HL-60/S4 treated with retinoic acid at 250 ng/mL for 4 days and 3 days (cell line): ENCODE data around the gene GUCY2F.

ENCODE experiments used
- in situ Hi-C: fragments of 300-500 bp; cut with MboI; formaldehyde crosslinking; loops from 2 replicates; pipeline ENCODE4 v1.7.0; 2022; ENCODE audit warnings: low sequenced_read_pairs

GUCY2F gene

DNA sequence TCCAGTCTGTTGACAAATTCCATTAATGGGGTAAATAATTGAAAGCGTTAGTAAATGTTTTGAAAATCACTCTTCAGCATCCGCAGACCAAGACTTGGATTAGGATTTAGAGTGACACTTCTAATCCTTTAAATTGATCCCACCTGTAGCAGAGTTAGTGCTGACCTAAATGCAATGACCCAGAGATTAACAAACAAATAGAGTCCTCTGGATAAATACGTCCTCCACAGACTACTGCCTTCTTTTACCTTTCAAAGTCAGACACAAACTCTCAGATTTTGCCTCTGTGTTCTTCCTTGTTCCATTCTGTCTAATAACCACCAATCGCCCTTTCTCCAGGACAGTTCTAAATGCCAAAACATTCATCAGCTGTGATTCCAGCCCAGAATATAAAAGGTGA is at the start of gene GUCY2F:
TSS of gene GUCY2F (minus strand) at position 101 of the 400 bp plus-strand sequence. CDS start 6,150 bp downstream, outside the sequence.
- in situ Hi-C loops = loop anchor here (25.0 kb wide), 1 partner anchor 405 kb away; no protein-coding TSS in a partner anchor

GRCh38 chrX:109519001-109519400 is 37.1 kb upstream of the GUCY2F start:
- in situ Hi-C loops = no loop called here

DNA sequence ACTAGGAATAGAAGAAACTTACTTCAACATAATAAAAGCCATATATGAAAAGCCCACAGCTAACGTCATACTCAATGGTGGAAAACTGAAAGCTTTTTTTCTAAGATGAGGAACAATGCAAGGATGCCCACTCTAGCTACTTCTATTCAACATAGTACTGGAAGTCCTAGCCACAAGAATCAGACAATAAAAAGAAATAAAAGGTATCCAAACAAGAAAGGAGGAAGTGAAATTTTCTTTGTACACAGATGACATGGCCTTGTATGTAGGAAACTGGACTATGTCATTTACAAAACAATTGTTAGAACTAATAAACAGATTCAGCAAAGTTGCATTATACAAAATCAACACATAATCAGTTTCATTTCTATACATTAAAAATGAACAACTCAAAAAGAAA is 29.2 kb upstream of the GUCY2F start:
- in situ Hi-C loops = no loop called here

DNA sequence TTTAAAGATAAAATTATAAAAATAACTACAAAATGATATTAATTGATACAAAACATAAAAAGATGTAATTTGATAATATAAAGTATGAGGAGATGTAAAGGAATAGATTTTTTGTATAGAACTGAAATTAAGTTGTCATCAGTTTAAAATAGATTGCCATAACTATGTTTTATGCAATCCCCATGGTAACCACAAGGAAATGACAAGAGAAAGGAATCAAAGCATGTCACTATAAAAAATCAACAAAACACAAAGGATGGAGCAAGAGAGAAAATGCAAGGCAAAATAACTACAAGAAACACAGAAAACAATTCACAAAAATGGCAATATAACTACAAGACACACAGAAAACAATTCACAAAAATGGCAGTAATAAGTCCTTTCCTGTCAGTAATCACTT is 27.0 kb upstream of the GUCY2F start:
- in situ Hi-C loops = no loop called here

GRCh38 chrX:109501176-109501575 is 19.3 kb upstream of the GUCY2F start:
- in situ Hi-C loops = no loop called here

- in situ Hi-C loops = loop anchor here (25.0 kb wide), 1 partner anchor 389 kb away; no protein-coding TSS in a partner anchor
These were observed 16.5 kb upstream of the GUCY2F start for GRCh38 chrX:109498434-109498833.

- in situ Hi-C loops = loop anchor here (25.0 kb wide), 1 partner anchor 398 kb away; no protein-coding TSS in a partner anchor
These were observed 7.3 kb upstream of the GUCY2F start for GRCh38 chrX:109489174-109489573.

- in situ Hi-C loops = loop anchor here (25.0 kb wide), 1 partner anchor 400 kb away; no protein-coding TSS in a partner anchor
These were observed 5.8 kb upstream of the GUCY2F start for GRCh38 chrX:109487640-109488039.

- in situ Hi-C loops = loop anchor here (25.0 kb wide), 1 partner anchor 402 kb away; no protein-coding TSS in a partner anchor
These were observed 3.8 kb upstream of the GUCY2F start for GRCh38 chrX:109485470-109486340.

DNA sequence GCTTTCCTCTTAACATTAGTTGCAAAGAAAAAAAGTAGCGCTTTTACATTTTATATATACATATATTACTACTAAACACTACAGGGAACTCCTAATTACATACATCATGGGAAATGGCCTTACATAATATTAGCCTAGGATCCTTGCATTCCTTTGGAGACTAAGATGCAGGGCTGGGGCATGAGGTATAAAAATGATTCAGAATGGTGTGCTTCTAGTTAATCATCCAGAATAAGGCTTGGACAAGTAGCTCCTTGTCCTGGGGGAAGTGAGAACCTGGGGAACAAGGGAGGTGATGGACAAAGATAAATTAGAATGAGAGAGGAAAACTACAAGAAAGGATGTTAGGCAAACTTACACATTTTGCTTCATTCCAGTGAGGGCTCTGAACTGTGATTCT is 3.0 kb upstream of the GUCY2F start:
- in situ Hi-C loops = loop anchor here (25.0 kb wide), 1 partner anchor 402 kb away; no protein-coding TSS in a partner anchor

- in situ Hi-C loops = loop anchor here (25.0 kb wide), 1 partner anchor 412 kb away; no protein-coding TSS in a partner anchor
These were observed 6.6 kb downstream of the GUCY2F start for GRCh38 chrX:109475174-109475891.

GRCh38 chrX:109472939-109473735 is 8.7 kb downstream of the GUCY2F start:
- in situ Hi-C loops = no loop called here

GRCh38 chrX:109464231-109464630 is 17.7 kb downstream of the GUCY2F start:
- in situ Hi-C loops = no loop called here

DNA sequence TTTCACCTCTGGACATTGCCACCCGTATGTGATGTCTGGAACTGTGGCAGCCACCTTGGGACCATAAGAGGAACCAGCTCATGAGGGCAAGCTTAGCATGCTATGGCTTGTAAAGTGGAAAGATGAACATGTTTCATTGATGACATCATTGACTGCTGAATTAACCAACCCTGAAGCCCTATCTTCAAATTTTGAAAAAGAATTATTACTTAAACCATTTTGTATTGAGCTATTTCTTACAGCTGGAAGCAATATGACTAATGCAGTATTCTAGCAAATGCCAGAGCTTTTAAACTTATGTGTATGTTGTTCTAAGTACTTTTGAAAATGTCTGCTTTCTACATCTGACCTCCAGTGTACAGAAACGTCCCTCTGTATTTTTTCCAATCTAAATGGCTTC is 18.1 kb downstream of the GUCY2F start:
- in situ Hi-C loops = no loop called here

DNA sequence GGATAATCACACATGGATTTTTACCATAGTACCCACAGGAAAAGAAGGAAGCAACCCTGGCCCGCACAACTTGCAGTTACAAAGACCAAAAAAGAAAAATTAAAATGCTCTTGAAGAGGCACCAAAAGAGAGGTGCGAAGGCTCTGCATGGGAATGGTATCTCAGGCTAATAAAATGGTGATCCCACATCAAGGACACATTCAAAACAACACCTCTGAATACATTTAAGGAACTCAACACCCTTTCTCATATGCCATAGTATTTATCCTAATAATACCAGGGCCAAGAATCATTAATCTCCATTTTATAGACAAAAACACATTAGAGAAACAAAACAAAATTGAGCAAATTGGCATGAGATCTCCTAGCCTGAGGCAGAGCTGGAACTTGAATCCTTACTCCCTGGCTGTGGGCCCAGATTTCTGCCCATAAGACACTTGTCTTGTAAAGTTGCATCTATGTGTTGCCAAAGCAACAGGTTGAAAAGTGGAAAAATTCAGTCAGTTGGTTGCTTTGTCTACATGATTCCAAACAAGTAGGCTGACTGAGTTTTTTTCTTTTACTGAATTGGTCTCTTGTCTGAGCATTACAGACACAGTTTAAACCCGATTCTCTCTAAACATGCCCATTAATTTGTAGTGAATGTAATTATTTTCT is 33.5 kb downstream of the GUCY2F start:
- in situ Hi-C loops = no loop called here

DNA sequence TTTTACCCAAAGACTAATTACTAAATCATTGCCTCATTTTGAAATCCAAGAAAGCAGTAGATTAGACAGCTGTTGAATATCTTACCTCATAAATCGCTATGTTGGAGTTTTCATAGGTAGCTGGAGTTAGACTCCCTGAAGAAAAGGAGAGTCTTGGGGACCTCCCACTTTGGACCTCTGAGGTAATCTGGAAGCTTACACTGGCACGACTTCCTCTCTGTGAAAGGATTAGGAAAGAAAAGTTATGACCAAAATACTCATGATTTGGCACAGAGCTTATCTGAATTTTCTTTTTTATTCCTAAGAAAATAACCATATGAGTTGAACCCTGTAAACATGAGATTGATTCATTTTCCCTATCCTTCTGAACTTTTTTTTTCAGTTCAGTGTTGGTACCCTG is 40.6 kb downstream of the GUCY2F start:
- in situ Hi-C loops = no loop called here

DNA sequence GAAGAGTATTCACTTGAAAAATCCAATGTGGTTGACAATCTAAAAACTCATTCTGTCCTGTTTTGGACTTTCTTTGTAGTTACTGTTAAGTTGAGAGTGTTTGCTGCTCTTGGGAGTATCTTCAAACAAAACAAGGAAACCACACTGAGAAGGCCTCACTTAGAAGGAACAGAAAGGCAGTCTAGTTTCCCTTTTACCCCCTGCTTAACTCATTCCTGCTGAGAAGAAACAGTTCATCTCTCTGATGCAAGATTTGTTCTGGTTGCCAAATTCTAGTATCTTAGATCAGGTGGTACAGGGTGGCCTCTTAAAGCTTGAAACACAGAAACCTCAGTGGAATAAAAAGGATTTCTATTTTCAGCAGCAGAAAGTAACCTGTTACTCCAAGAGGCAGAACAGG is 41.4 kb downstream of the GUCY2F start:
- in situ Hi-C loops = no loop called here

DNA sequence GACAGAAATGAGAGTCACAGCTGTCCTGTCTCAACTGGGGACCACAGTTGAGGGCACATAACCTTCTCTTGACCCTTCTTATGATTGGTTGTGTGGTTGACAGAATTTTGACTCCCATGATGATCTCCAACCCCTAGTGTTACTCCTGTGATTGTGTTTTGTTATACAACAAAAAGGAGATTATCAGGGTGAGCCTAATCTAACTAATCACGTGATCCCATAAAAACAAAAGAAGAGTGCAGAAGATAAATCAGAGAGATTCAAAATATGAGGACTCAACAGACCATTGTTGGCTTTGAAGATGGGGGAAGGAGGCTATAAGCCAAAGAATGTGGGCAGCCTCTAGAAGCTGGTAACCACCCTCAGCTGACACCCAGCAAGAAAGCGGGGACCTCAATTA is 72.7 kb downstream of the GUCY2F start:
- in situ Hi-C loops = no loop called here

DNA sequence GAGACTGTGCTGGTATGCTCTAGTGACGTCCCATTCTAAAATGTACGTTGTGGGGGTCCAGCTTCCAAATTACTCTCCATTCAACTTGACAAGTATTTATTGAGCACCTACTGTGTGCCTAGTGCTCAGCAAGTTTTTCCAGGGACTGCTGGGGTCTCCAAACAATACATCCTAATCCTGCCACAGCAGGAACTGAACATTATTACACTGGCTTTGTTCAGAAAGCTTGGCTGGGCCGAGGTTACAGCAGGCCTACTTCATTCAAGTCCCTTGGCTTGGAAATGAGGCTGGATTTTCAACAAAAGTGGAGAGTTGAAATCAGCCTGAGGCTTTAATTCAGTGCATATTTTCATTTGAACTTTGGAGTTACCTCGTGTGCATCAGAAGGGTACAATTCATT is 78.0 kb downstream of the GUCY2F start:
- in situ Hi-C loops = no loop called here

DNA sequence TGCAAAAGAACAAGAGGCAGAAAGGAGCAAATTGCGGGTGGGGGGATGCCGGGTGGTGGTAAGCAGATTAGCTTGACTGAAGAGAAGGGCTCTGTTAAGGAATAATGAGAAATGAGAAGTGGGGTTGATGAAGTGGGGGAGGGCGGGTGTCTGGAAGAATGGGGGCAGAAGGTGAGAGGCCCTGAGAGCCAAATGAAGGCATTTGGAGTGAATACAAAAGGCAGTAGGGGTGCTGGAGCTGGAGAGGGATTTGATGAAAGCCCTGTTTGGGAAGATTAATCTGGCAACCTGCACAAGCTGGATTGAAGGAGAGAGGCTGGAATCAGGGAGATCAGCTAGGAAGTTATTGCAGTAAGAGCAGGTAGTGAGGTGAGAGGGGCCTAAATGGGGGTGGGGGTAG is 82.1 kb downstream of the GUCY2F start:
- in situ Hi-C loops = loop anchor here (25.0 kb wide), 1 partner anchor 713 kb away; no protein-coding TSS in a partner anchor
